ENCODE measurements around the gene FAXC. TPM values are rescaled to one million over a fixed set of nuclear protein-coding genes. Genes with fewer than 3 reads are reported as not detected.
"Not testable (repeated sequence)": the region's sequence is repeated elsewhere in the genome, so short reads cannot be mapped to it uniquely, and the experiment has no call there.

Gene FAXC
- total RNA-seq, 1 donor: 0.54 TPM

GRCh38 chr6:99276747-99277146 is 72.7 kb downstream of the FAXC start:
- H3K4me3 ChIP-seq (ENCODE audit: low read depth, low read length): no peak overlapping the region
- DNase-seq (ENCODE audit: low read depth): no peak
- no peak for TF ChIP-seq CTCF (IDR thresholded peaks at IDR 0.05; ENCODE audit: insufficient read depth, low read length)

- H3K4me3 ChIP-seq (ENCODE audit: low read depth, low read length): no peak overlapping the region
- TF ChIP-seq CTCF (IDR thresholded peaks at IDR 0.05; ENCODE audit: insufficient read depth, low read length): no peak
- DNase-seq (ENCODE audit: low read depth): no peak
These were observed 78.6 kb downstream of the FAXC start for GRCh38 chr6:99270826-99271225.

DNA sequence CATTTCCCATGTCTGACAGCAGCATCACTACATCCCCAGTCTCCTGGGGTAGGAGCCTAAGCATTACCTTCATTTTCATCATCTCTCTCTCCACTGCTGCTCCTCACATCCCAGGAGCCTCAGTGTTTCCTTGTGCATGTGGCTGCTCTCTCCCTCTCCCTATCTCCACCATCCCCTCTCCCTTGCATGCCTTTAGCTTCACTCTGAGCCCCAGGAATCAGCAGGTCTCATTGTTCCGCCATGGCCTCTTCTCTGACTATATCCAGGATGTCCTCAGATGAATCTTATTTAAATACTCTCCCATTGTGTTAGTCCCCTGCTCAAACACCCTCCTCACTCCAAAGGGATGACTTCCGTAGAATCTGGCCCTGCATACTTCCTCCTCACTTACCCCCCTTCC is 79.4 kb downstream of the FAXC start:
- H3K4me3 ChIP-seq (ENCODE audit: low read depth, low read length): no peak overlapping the region
- DNase-seq (ENCODE audit: low read depth): no peak
- TF ChIP-seq CTCF (IDR thresholded peaks at IDR 0.05; ENCODE audit: insufficient read depth, low read length): no peak

GRCh38 chr6:99269207-99269606 is 80.3 kb downstream of the FAXC start:
- no peak for TF ChIP-seq CTCF (IDR thresholded peaks at IDR 0.05; ENCODE audit: insufficient read depth, low read length)
- no peak overlapping the region for H3K4me3 ChIP-seq (ENCODE audit: low read depth, low read length)
- DNase-seq (ENCODE audit: low read depth): no peak

DNA sequence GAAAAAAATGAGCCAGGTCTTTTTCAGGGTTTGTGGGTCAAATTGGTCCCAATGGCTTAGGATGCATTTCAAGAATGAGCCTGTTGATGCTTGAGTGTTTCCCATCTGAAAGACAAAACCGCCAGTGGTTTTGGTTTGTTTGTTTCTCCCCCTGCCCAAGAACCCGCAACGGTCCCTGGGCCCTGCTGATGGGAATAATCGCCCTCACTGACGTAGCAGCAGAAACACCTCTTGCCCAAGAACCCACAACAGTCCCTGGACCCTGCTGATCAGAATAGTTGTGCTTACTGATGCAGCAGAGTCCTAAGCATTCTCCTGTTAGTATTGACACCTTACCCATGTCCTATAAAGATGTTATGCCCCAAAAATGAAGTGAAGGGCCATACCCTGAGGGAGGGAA is 82.5 kb downstream of the FAXC start:
- DNase-seq (ENCODE audit: low read depth); H3K4me3 ChIP-seq (ENCODE audit: low read depth, low read length): not testable (repeated sequence)

- not testable (repeated sequence) for DNase-seq (ENCODE audit: low read depth); H3K4me3 ChIP-seq (ENCODE audit: low read depth, low read length)
These were observed 84.0 kb downstream of the FAXC start for GRCh38 chr6:99265447-99265846.

DNA sequence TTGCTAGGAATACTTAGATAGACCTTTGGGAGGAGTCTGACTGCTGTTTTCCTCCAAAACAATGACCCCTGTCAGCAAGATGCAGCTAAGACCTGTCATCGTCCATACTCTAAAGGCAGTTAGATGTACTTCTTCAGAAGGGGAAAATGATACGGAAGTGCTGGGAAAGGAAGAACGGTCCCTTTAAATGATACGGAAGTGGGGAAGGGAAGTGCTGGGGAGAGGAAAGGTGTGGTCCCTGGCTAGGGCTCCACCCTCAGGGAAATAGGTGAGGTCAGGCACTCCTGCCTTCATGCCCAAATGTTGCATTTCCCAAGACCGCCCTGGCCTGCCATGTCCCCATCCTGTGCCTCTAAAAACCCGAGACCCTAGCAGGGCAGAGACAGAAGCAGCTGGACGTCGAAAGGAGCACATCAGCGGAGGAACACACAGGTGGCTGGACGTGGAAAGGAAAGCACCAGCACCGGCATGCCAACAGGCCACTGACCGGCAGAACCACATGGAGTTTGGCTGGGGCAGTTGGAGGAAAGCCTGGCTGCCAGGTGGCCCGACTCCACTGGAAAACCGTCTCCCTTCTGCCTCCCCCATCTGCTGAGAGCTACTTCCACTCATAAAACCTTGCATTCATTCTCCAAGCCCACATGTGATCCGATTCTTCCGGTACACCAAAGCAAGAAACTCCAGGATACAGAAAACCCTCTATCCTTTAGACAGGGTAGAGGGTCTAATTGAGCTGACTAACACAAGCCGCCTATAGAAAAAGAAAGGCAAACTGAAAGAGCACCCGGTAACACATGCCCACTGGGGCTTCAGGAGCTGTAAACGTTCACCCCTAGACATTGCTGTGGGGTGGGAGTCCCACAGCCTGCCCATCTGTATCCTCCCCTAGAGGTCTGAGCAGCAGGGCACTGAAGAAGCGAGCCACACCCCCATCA is 94.6 kb downstream of the FAXC start:
- no peak overlapping the region for H3K4me3 ChIP-seq (ENCODE audit: low read depth, low read length)
- TF ChIP-seq CTCF (IDR thresholded peaks at IDR 0.05; ENCODE audit: insufficient read depth, low read length): no peak
- DNase-seq (ENCODE audit: low read depth): no peak

- no peak for DNase-seq (ENCODE audit: low read depth)
- no peak for TF ChIP-seq CTCF (IDR thresholded peaks at IDR 0.05; ENCODE audit: insufficient read depth, low read length)
- H3K4me3 ChIP-seq (ENCODE audit: low read depth, low read length): no peak overlapping the region
These were observed 96.2 kb downstream of the FAXC start for GRCh38 chr6:99253271-99253670.
